Stomach (tissue), 4 donors: Measurements from ENCODE around the gene TMEM267.
A peak's percentile ranks its signal among the peaks of the same experiment; 100 is the strongest.

Experiments used
- CTCF ChIP-seq, 7 experiments: fragments of 450-650 bp in 4 of 7; fragments of 200-600 bp in 3 of 7; sonication (generic) in 3 of 7; IDR thresholded peaks; one replicate each; pipeline ENCODE4 v1.5.1; 2016 to 2019; ENCODE audit warnings: antibody characterized with exemption in 7 of 7, control low read depth in 2 of 7, mild to moderate bottlenecking in 1 of 7
- POLR2A ChIP-seq, 4 donors: fragments of 450-650 bp; IDR thresholded peaks; one replicate each; pipeline ENCODE4 v1.6.1; 2016; ENCODE audit warnings: antibody characterized with exemption in 4 of 4, control low read depth in 2 of 4, mild to moderate bottlenecking in 1 of 4, moderate library complexity in 1 of 4
- POLR2AphosphoS5 ChIP-seq, 3 donors: sonication (generic); formaldehyde crosslinking; IDR thresholded peaks; one replicate each; pipeline ENCODE4 v1.6.1; 2016; ENCODE audit warnings: antibody characterized with exemption in 3 of 3

GRCh38 chr5:43514816-43515677 lies 31.4 kb upstream of the TMEM267 start, which contains the start of gene C5orf34:
- TF ChIP-seq POLR2AphosphoS5 (IDR thresholded peaks at IDR 0.05) (peak; percentile 79 to 96 (median 93)), CTCF (IDR thresholded peaks at IDR 0.05) (no peak), POLR2A (IDR thresholded peaks at IDR 0.05) (peak in 2 of 4 donors; percentile 22 to 71)
